Measurements from ENCODE around the gene CD40.

Gene CD40

GRCh38 chr20:46175127-46175494 is 57.0 kb downstream of the CD40 start:
- Histone ChIP-seq H3K27me3 (peaks cover 87% of the 10 kb centered on the region), H3K4me1 (ENCODE audit: control insufficient read depth in 1 of 2, insufficient read depth in 1 of 2, low read depth in 1 of 2, low read length in 1 of 2) (peaks cover 0 to 4% of the 10 kb centered on the region in 2 experiments), H3K36me3 (no peaks in the 10 kb centered on the region), H3K27ac (no peak overlapping the region), H3K4me3 (ENCODE audit: low read depth in 1 of 2, low read length in 1 of 2) (no peak overlapping the region), H3K9me3 (no peaks in the 10 kb centered on the region)
- TF ChIP-seq, protein P1, sequence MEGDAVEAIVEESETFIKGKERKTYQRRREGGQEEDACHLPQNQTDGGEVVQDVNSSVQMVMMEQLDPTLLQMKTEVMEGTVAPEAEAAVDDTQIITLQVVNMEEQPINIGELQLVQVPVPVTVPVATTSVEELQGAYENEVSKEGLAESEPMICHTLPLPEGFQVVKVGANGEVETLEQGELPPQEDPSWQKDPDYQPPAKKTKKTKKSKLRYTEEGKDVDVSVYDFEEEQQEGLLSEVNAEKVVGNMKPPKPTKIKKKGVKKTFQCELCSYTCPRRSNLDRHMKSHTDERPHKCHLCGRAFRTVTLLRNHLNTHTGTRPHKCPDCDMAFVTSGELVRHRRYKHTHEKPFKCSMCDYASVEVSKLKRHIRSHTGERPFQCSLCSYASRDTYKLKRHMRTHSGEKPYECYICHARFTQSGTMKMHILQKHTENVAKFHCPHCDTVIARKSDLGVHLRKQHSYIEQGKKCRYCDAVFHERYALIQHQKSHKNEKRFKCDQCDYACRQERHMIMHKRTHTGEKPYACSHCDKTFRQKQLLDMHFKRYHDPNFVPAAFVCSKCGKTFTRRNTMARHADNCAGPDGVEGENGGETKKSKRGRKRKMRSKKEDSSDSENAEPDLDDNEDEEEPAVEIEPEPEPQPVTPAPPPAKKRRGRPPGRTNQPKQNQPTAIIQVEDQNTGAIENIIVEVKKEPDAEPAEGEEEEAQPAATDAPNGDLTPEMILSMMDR (IDR thresholded peaks at IDR 0.05), result no peak

DNA sequence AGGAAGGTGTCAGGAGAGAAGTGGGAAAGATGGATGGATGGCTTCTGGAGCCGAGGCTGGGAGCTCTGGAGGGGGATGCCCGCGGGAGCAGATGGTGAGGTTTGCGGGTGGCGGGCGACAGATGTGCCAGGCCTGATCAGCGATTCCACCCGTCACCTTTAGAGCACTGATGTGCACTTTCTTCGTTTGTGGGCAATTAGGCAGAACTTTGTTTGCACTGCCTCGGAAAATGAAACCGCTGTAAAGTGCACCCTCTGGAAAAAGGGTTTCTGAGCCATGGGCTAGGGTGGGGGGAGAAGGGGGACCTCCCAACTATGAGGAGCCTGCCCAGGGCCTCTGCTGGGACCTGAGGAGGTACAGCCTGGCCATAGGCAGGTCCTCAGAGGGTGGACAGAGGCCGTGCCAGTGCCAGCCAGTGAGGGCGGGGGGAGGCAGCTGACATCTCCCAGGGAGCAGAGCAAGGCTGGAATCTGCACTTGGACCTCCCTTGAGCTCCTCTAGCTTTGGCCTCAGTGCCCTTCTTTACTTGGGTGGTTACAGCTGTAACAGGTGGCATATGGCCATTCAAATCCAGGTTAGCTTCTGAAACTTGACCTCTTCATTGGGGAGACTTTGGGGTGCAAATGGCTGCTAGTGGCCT is 58.7 kb downstream of the CD40 start:
- Histone ChIP-seq H3K27me3 (peaks cover 89% of the 10 kb centered on the region), H3K4me1 (ENCODE audit: control insufficient read depth in 1 of 2, insufficient read depth in 1 of 2, low read depth in 1 of 2, low read length in 1 of 2) (peaks cover 0 to 4% of the 10 kb centered on the region in 2 experiments), H3K4me3 (ENCODE audit: low read depth in 1 of 2, low read length in 1 of 2) (no peak overlapping the region), H3K27ac (no peak overlapping the region), H3K36me3 (no peaks in the 10 kb centered on the region), H3K9me3 (no peaks in the 10 kb centered on the region)
- TF ChIP-seq, protein P1 (IDR thresholded peaks at IDR 0.05), result no peak

DNA sequence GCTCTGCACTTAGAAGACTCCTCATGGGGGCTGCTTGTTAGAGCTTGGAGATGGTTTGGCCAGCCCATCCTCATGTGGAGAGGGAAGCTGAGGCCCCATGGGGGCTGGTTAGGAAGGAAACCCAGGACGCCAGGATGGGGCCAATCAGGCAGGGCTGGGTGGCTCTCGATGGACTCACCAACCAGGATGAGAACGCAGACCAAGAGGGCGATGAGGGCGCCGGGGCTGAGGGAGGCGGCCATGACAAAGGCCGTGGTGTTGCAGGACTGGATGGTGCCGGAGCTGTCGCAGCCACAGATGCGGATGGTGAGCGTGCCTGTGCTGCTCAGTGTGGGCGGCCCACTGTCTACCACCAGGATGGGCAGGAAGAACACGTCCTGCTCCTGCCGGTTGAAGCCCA is 59.7 kb downstream of the CD40 start:
- H3K4me1 ChIP-seq (ENCODE audit: control insufficient read depth in 1 of 2, insufficient read depth in 1 of 2, low read depth in 1 of 2, low read length in 1 of 2), result peaks cover 0 to 4% of the 10 kb centered on the region in 2 experiments
- no peak overlapping the region for H3K27ac ChIP-seq
- H3K9me3 ChIP-seq, result no peaks in the 10 kb centered on the region
- peaks cover 80% of the 10 kb centered on the region for H3K27me3 ChIP-seq
- no peak overlapping the region for H3K4me3 ChIP-seq (ENCODE audit: low read depth in 1 of 2, low read length in 1 of 2)
- no peaks in the 10 kb centered on the region for H3K36me3 ChIP-seq
- TF ChIP-seq, protein P1 (IDR thresholded peaks at IDR 0.05), result no peak

GRCh38 chr20:46178891-46179290 is 60.8 kb downstream of the CD40 start:
- Histone ChIP-seq H3K36me3 (no peaks in the 10 kb centered on the region), H3K4me1 (ENCODE audit: control insufficient read depth in 1 of 2, insufficient read depth in 1 of 2, low read depth in 1 of 2, low read length in 1 of 2) (peaks cover 0 to 4% of the 10 kb centered on the region in 2 experiments), H3K27ac (no peak overlapping the region), H3K4me3 (ENCODE audit: low read depth in 1 of 2, low read length in 1 of 2) (no peak overlapping the region), H3K9me3 (no peaks in the 10 kb centered on the region), H3K27me3 (peaks cover 69% of the 10 kb centered on the region)
- TF ChIP-seq, protein P1 (IDR thresholded peaks at IDR 0.05), result no peak
